GM23338 (cell line): Measurements from ENCODE around the gene ERBB4. TPM values are rescaled to one million over a fixed set of nuclear protein-coding genes. Genes with fewer than 3 reads are reported as not detected.

ENCODE experiments used
- ATAC-seq: fragments of 200-7000 bp; cut with Tn5 transposase; 3 replicates; pipeline ENCODE4 v1.9.1; 2020
- DNase-seq: peaks from one replicate; pipeline ENCODE4 v3.0.0-alpha.2; 2015; ENCODE audit warnings: low spot score
- H2AFZ ChIP-seq: fragments of 200-600 bp; sonication (generic); 2 replicates; pipeline ENCODE4 v1.8.0; 2016; ENCODE audit warnings: antibody characterized with exemption, mild to moderate bottlenecking, moderate library complexity
- H3F3A ChIP-seq: fragments of 200-600 bp; sonication (generic); replicated peaks from 2 replicates; pipeline ENCODE4 v1.8.0; 2017; ENCODE audit warnings: antibody characterized with exemption, mixed run types, low read depth
- H3K27ac ChIP-seq: fragments of 200-600 bp; sonication (generic); 2 replicates; pipeline ENCODE4 v1.6.1; 2016; ENCODE audit warnings: low read depth
- H3K27me3 ChIP-seq: fragments of 200-600 bp; sonication (generic); 2 replicates; pipeline ENCODE4 v1.8.0; 2016; ENCODE audit warnings: mild to moderate bottlenecking, mixed run types, moderate library complexity; ENCODE audit not compliant: insufficient read depth
- H3K36me3 ChIP-seq: fragments of 200-600 bp; sonication (generic); 2 replicates; pipeline ENCODE4 v1.8.0; 2016; ENCODE audit warnings: mild to moderate bottlenecking; ENCODE audit not compliant: insufficient read depth
- H3K4me1 ChIP-seq: fragments of 200-600 bp; sonication (generic); 2 replicates; pipeline ENCODE4 v1.8.0; 2016; ENCODE audit warnings: mild to moderate bottlenecking, moderate library complexity; ENCODE audit not compliant: insufficient read depth
- H3K4me2 ChIP-seq: fragments of 200-600 bp; sonication (generic); 2 replicates; pipeline ENCODE4 v1.7.1; 2017; ENCODE audit warnings: mixed run types
- H3K4me3 ChIP-seq: fragments of 200-600 bp; sonication (generic); 2 replicates; pipeline ENCODE4 v1.6.1; 2016; ENCODE audit warnings: mixed run types
- H3K79me2 ChIP-seq: fragments of 200-600 bp; sonication (generic); replicated peaks from 2 replicates; pipeline ENCODE4 v1.8.0; 2017; ENCODE audit warnings: mild to moderate bottlenecking; ENCODE audit not compliant: insufficient read depth
- H3K9me2 ChIP-seq: fragments of 200-600 bp; sonication (generic); 2 replicates; pipeline ENCODE4 v1.8.0; 2017; ENCODE audit not compliant: insufficient read depth
- H4K20me1 ChIP-seq: fragments of 200-600 bp; sonication (generic); replicated peaks from 2 replicates; pipeline ENCODE4 v1.8.0; 2017; ENCODE audit warnings: mild to moderate bottlenecking; ENCODE audit not compliant: insufficient read depth
- H3K27ac Mint-ChIP-seq: 2 replicates; pipeline ENCODE4 v1.8.0; 2020; ENCODE audit warnings: inconsistent platforms, mild to moderate bottlenecking, moderate library complexity, mixed read lengths
- H3K27me3 Mint-ChIP-seq: 3 replicates; pipeline ENCODE4 v1.8.0; 2022; ENCODE audit warnings: low read depth, mild to moderate bottlenecking, moderate library complexity, mixed read lengths, inconsistent platforms; ENCODE audit not compliant: insufficient read depth, poor library complexity
- H3K36me3 Mint-ChIP-seq: 3 replicates; pipeline ENCODE4 v1.8.0; 2021; ENCODE audit warnings: low read depth, mild to moderate bottlenecking, inconsistent platforms, moderate library complexity, mixed read lengths
- H3K4me1 Mint-ChIP-seq: 3 replicates; pipeline ENCODE4 v1.8.0; 2020; ENCODE audit warnings: mild to moderate bottlenecking, inconsistent platforms, mixed read lengths
- H3K4me3 Mint-ChIP-seq: 3 replicates; pipeline ENCODE4 v1.8.0; 2021; ENCODE audit warnings: moderate library complexity, mild to moderate bottlenecking, inconsistent platforms, mixed read lengths
- H3K9me3 Mint-ChIP-seq: 3 replicates; pipeline ENCODE4 v1.8.0; 2020; ENCODE audit warnings: moderate library complexity, mild to moderate bottlenecking, inconsistent platforms, mixed read lengths
- CREB1 ChIP-seq: fragments of 250-450 bp; sonication (Bioruptor Pico); IDR thresholded peaks from 2 replicates; pipeline ENCODE4 v1.5.0; 2020; ENCODE audit warnings: low read depth, mild to moderate bottlenecking, moderate library complexity
- CTCF ChIP-seq, 2 experiments: fragments of 200-600 bp in 1 of 2; sonication (generic) in 1 of 2; conservative IDR thresholded peaks; 2 replicates each; pipeline versions ENCODE4 v1.5.1 to v1.6.1; 2016 to 2017; ENCODE audit warnings: antibody characterized with exemption in 2 of 2, low read depth in 2 of 2, mild to moderate bottlenecking in 2 of 2, moderate library complexity in 1 of 2
- NANOG ChIP-seq: IDR thresholded peaks from 2 replicates; pipeline ENCODE4 v1.6.1; 2016; ENCODE audit warnings: antibody characterized with exemption, borderline replicate concordance
- POLR2AphosphoS5 ChIP-seq: IDR thresholded peaks from 2 replicates; pipeline ENCODE4 v1.6.1; 2016; ENCODE audit warnings: antibody characterized with exemption, low read depth
- STAT1 ChIP-seq: IDR thresholded peaks from one replicate; pipeline ENCODE4 v1.6.1; 2016; ENCODE audit warnings: antibody characterized with exemption; ENCODE audit not compliant: unreplicated experiment
- ZNF462 ChIP-seq: fragments of 250-450 bp; sonication (Bioruptor Pico); IDR thresholded peaks from 2 replicates; pipeline ENCODE4 v1.5.0; 2020; ENCODE audit warnings: mild to moderate bottlenecking, moderate library complexity
- polyA plus RNA-seq: library from polyadenylated mRNA; unstranded; fragments of >200 nt; fragmentation: Nextera tagmentation; extraction: Ambion mirVana; gene quantifications from 2 replicates; pipeline ENCODE4 v1.2.1, GENCODE V29; 2016
- total RNA-seq: library from RNA; depleted of rRNA; stranded (reverse); fragments of >200 nt; shearing (Covaris generic); gene quantifications from 2 replicates; pipeline ENCODE4 v1.2.3, GENCODE V29; 2014
- TF ChIP-seq, protein P1 (sequence below): IDR thresholded peaks from 2 replicates; pipeline ENCODE4 v1.6.1; 2016; ENCODE audit warnings: antibody characterized with exemption

ERBB4 gene
- total and polyA plus RNA-seq, 2 experiments from 2014 or later: 0.73 to 1.1 TPM

DNA sequence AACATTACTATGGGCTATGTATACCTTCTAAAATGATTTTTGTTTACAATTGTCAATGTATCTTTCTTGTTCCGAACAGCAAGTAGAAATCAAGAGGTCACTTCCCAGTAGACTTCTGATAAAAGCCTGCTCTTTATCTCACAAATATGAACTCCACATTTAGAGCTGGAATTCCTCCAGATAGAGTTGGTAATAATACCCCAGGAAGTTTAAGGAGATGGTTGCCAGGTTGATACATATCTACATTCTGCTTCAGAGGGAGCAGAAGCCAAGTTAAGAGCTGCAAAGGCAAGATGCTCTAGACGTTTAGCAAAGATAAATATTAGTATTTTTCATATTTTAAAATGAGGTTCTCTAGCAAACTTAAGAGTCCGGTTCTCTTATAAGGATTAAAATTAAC, 267.0 kb downstream of the ERBB4 start:
- no peaks in the 10 kb centered on the region for H3K9me2 ChIP-seq
- no peaks in the 10 kb centered on the region for H3K79me2 ChIP-seq
- H2AFZ ChIP-seq: no peak overlapping the region
- H3K4me3 Mint-ChIP-seq: no peak overlapping the region
- H3K4me1 ChIP-seq: no peaks in the 10 kb centered on the region
- H3K4me3 ChIP-seq: no peak overlapping the region
- no peaks in the 10 kb centered on the region for H3K27me3 Mint-ChIP-seq
- ATAC-seq (no peak), DNase-seq (no peak)
- H3K9me3 Mint-ChIP-seq: no peaks in the 10 kb centered on the region
- no peaks in the 10 kb centered on the region for H4K20me1 ChIP-seq
- no peak overlapping the region for H3K4me2 ChIP-seq
- H3K36me3 Mint-ChIP-seq: no peaks in the 10 kb centered on the region
- H3K36me3 ChIP-seq: no peaks in the 10 kb centered on the region
- no peaks in the 10 kb centered on the region for H3K27me3 ChIP-seq
- H3K27ac Mint-ChIP-seq: no peak overlapping the region
- no peaks in the 10 kb centered on the region for H3F3A ChIP-seq
- TF ChIP-seq NANOG (no peak), ZNF462 (no peak), POLR2AphosphoS5 (no peak)
- TF ChIP-seq, protein P1, sequence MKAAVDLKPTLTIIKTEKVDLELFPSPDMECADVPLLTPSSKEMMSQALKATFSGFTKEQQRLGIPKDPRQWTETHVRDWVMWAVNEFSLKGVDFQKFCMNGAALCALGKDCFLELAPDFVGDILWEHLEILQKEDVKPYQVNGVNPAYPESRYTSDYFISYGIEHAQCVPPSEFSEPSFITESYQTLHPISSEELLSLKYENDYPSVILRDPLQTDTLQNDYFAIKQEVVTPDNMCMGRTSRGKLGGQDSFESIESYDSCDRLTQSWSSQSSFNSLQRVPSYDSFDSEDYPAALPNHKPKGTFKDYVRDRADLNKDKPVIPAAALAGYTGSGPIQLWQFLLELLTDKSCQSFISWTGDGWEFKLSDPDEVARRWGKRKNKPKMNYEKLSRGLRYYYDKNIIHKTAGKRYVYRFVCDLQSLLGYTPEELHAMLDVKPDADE: no peak
- peaks cover 4% of the 10 kb centered on the region; the same call in 1 of the 3 replicates for H3K4me1 Mint-ChIP-seq
- no peak overlapping the region for H3K27ac ChIP-seq

GRCh38 chr2:212269005-212269404, 269.6 kb downstream of the ERBB4 start:
- H3K27ac Mint-ChIP-seq: no peak overlapping the region
- H3K4me3 Mint-ChIP-seq: no peak overlapping the region
- Histone ChIP-seq H3K9me2 (no peaks in the 10 kb centered on the region), H3K4me3 (no peak overlapping the region), H3K4me2 (no peak overlapping the region), H3K27me3 (no peaks in the 10 kb centered on the region), H4K20me1 (no peaks in the 10 kb centered on the region), H3K27ac (no peak overlapping the region), H3K79me2 (no peaks in the 10 kb centered on the region), H3F3A (no peaks in the 10 kb centered on the region), H3K36me3 (no peaks in the 10 kb centered on the region), H2AFZ (no peak overlapping the region), H3K4me1 (no peaks in the 10 kb centered on the region)
- H3K27me3 Mint-ChIP-seq: no peaks in the 10 kb centered on the region
- ATAC-seq (no peak), DNase-seq (no peak)
- H3K4me1 Mint-ChIP-seq: peaks cover 4% of the 10 kb centered on the region; the same call in 1 of the 3 replicates
- H3K9me3 Mint-ChIP-seq: no peaks in the 10 kb centered on the region
- no peaks in the 10 kb centered on the region for H3K36me3 Mint-ChIP-seq
- TF ChIP-seq CREB1 (CRISPR knock-in tag) (no peak), POLR2AphosphoS5 (no peak), CTCF (conservative IDR thresholded peaks at IDR 0.05; ENCODE audit: low read depth in 2 of 2) (no peak), STAT1 (no peak)
